Measurements from ENCODE around the gene TOLLIP. TPM values are rescaled to one million over a fixed set of nuclear protein-coding genes. Genes with fewer than 3 reads are reported as not detected.

TOLLIP gene
- polyA plus RNA-seq, 1 experiment = 38.3 TPM

- TF ChIP-seq CTCF (IDR thresholded peaks at IDR 0.05; ENCODE audit: insufficient read depth, low read depth, low read length) = no peak
- H3K4me3 ChIP-seq (ENCODE audit: low read depth, low read length) = no peak overlapping the region
- CTCF ChIA-PET = no interaction called here
- DNase-seq (ENCODE audit: low read depth) = peak; percentile 11
- POLR2A ChIA-PET = no interaction called here
- H3K36me3 ChIP-seq (ENCODE audit: control insufficient read depth, insufficient read depth, low read length) = peaks cover 5% of the 10 kb centered on the region
- no peaks in the 10 kb centered on the region for H3K27me3 ChIP-seq (ENCODE audit: control insufficient read depth, insufficient read depth, low read length)
These were observed 10.5 kb downstream of the TOLLIP start for GRCh38 chr11:1298695-1299492.

- Histone ChIP-seq H3K27me3 (ENCODE audit: control insufficient read depth, insufficient read depth, low read length) (no peaks in the 10 kb centered on the region), H3K36me3 (ENCODE audit: control insufficient read depth, insufficient read depth, low read length) (peaks cover 10% of the 10 kb centered on the region), H3K4me3 (ENCODE audit: low read depth, low read length) (no peak overlapping the region)
- no peak for DNase-seq (ENCODE audit: low read depth)
- POLR2A ChIA-PET = no interaction called here
- CTCF ChIA-PET = no interaction called here
- no peak for TF ChIP-seq CTCF (IDR thresholded peaks at IDR 0.05; ENCODE audit: insufficient read depth, low read depth, low read length)
These were observed 11.6 kb downstream of the TOLLIP start for GRCh38 chr11:1297576-1298473.

GRCh38 chr11:1297011-1297575 lies 12.3 kb downstream of the TOLLIP start:
- no peak for DNase-seq (ENCODE audit: low read depth)
- TF ChIP-seq CTCF (IDR thresholded peaks at IDR 0.05; ENCODE audit: insufficient read depth, low read depth, low read length) = no peak
- H3K4me3 ChIP-seq (ENCODE audit: low read depth, low read length) = no peak overlapping the region
- H3K36me3 ChIP-seq (ENCODE audit: control insufficient read depth, insufficient read depth, low read length) = peaks cover 12% of the 10 kb centered on the region
- H3K27me3 ChIP-seq (ENCODE audit: control insufficient read depth, insufficient read depth, low read length) = no peaks in the 10 kb centered on the region
- POLR2A ChIA-PET = no interaction called here
- CTCF ChIA-PET = no interaction called here

- H3K27me3 ChIP-seq (ENCODE audit: control insufficient read depth, insufficient read depth, low read length) = no peaks in the 10 kb centered on the region
- ChIA-PET CTCF (no interaction called here), POLR2A (no interaction called here)
- TF ChIP-seq CTCF (IDR thresholded peaks at IDR 0.05; ENCODE audit: insufficient read depth, low read depth, low read length) = no peak
- H3K4me3 ChIP-seq (ENCODE audit: low read depth, low read length) = no peak overlapping the region
- DNase-seq (ENCODE audit: low read depth) = no peak
- peaks cover 12% of the 10 kb centered on the region for H3K36me3 ChIP-seq (ENCODE audit: control insufficient read depth, insufficient read depth, low read length)
These were observed 13.1 kb downstream of the TOLLIP start for GRCh38 chr11:1296287-1296686.

- ChIA-PET POLR2A (no interaction called here), CTCF (no interaction called here)
- Histone ChIP-seq H3K27me3 (ENCODE audit: control insufficient read depth, insufficient read depth, low read length) (no peaks in the 10 kb centered on the region), H3K4me3 (ENCODE audit: low read depth, low read length) (no peak overlapping the region), H3K36me3 (ENCODE audit: control insufficient read depth, insufficient read depth, low read length) (peaks cover 12% of the 10 kb centered on the region)
- TF ChIP-seq CTCF (IDR thresholded peaks at IDR 0.05; ENCODE audit: insufficient read depth, low read depth, low read length) = no peak
- no peak for DNase-seq (ENCODE audit: low read depth)
These were observed 13.8 kb downstream of the TOLLIP start for GRCh38 chr11:1295591-1295990.

Measured in BJ (cell line).